Activated CD4-positive, alpha-beta T cell treated with anti-CD3 and anti-CD28 coated beads, Interleukin-2, amount 10 ng/mL, durations not matched to agents 24 days and 14 days (primary cell): ENCODE measurements around the gene COL23A1. TPM values are rescaled to one million over a fixed set of nuclear protein-coding genes. Genes with fewer than 3 reads are reported as not detected.
"Not testable (repeated sequence)": the region's sequence is repeated elsewhere in the genome, so short reads cannot be mapped to it uniquely, and the experiment has no call there.

Experiments
- DNase-seq: peaks from one replicate; pipeline ENCODE4 v3.0.0; 2022
- H3K27ac Mint-ChIP-seq: one replicate; pipeline ENCODE4 v1.8.0; 2022; ENCODE audit warnings: mild to moderate bottlenecking, mixed read lengths
- H3K27me3 Mint-ChIP-seq: one replicate; pipeline ENCODE4 v1.8.0; 2022; ENCODE audit warnings: mixed read lengths
- H3K36me3 Mint-ChIP-seq: one replicate; pipeline ENCODE4 v1.8.0; 2022; ENCODE audit warnings: low read depth, mild to moderate bottlenecking, mixed read lengths
- H3K4me1 Mint-ChIP-seq: one replicate; pipeline ENCODE4 v1.8.0; 2021; ENCODE audit warnings: mixed read lengths
- H3K4me3 Mint-ChIP-seq: one replicate; pipeline ENCODE4 v1.8.0; 2022; ENCODE audit warnings: mild to moderate bottlenecking, moderate library complexity, mixed read lengths
- H3K9me3 Mint-ChIP-seq: one replicate; pipeline ENCODE4 v1.8.0; 2021; ENCODE audit warnings: mixed read lengths
- intact Hi-C: fragments of 100-400 bp; cut with micrococcal nuclease; formaldehyde crosslinking; loops from one replicate; pipeline ENCODE4 v1.15.1; 2023
- total RNA-seq: library from RNA; stranded (reverse); gene quantifications from 2 replicates; pipeline ENCODE4 v1.2.3, GENCODE V29; 2022

Gene COL23A1
- total RNA-seq, 1 donor from 2014 or later, result 0.07 TPM

DNA sequence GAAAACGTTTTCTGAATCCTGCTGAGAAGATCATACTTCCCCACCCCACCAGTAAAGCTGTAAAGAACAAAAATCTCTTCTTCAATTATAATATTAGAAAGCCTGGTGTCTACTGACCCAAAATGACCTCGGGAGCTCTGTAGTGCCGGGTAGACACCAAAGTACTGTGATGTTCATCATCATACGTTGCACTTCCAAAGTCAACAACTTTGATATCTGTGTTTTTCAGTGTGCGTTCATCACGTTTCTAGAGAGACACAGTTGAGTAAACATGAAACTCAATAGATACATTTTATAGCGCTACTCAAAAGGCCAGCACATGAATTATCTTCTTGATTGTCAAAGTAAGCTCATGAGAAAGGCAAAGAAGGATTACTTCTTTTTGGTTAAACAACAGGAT lies 22.1 kb upstream of the COL23A1 start:
- H3K27ac Mint-ChIP-seq, result no peak overlapping the region
- no peak overlapping the region for H3K4me3 Mint-ChIP-seq
- intact Hi-C loops, result no loop called here

DNA sequence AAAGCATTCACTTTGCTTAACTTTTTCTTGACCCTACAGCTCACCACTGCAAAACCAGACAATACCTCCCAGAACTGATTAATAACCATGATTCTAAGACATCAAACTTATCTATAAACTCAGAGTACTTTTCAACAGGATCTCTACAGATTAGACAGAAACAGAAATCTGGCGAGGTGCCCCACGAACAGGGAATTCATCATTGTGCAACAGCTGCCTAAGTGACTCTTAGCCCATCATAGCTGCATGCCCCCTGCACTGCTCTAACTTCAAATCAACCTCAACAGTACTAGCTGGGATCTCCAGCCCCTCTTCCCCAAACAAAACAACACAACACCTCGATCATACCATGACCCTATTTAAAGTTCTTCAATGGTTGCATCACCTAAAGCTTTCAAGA lies 16.1 kb upstream of the COL23A1 start:
- no peak overlapping the region for H3K4me3 Mint-ChIP-seq
- H3K36me3 Mint-ChIP-seq, result peaks cover 73% of the 10 kb centered on the region
- intact Hi-C loops, result no loop called here
- no peak overlapping the region for H3K27ac Mint-ChIP-seq
- peak; percentile 34 for DNase-seq
- peaks cover 7% of the 10 kb centered on the region for H3K9me3 Mint-ChIP-seq
- H3K4me1 Mint-ChIP-seq, result peaks cover 2% of the 10 kb centered on the region
- H3K27me3 Mint-ChIP-seq, result no peaks in the 10 kb centered on the region

More for the DNA sequence above, 22.1 kb upstream of the COL23A1 start:
- Mint-ChIP-seq H3K9me3 (peaks cover 17% of the 10 kb centered on the region), H3K27me3 (no peaks in the 10 kb centered on the region), H3K36me3 (peaks cover 69% of the 10 kb centered on the region), H3K4me1 (peaks cover 11% of the 10 kb centered on the region)
- no peak for DNase-seq

DNA sequence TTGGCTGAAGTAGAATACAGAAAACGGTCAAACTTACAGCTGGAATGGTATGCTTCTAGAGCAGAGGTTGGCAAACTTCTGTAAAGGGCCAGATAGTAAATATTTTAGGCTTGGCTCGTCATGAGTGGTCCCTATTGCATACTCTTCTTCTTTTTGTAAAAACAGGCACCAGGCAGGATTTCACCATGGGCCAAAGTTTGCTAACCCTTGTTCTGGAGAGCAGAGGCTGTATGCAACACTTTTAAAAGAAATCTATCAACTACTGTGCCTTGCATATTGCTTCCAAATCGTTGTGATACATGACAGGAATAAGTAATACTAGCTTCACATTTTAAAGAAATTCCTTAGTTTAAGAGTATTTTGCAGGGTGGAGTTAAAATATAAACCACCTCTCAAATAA lies 15.6 kb upstream of the COL23A1 start:
- DNase-seq, result no peak
- H3K27ac Mint-ChIP-seq, result no peak overlapping the region
- H3K4me1 Mint-ChIP-seq, result peaks cover 2% of the 10 kb centered on the region
- intact Hi-C loops, result no loop called here
- no peaks in the 10 kb centered on the region for H3K27me3 Mint-ChIP-seq
- H3K9me3 Mint-ChIP-seq, result peaks cover 4% of the 10 kb centered on the region
- H3K36me3 Mint-ChIP-seq, result peaks cover 73% of the 10 kb centered on the region
- no peak overlapping the region for H3K4me3 Mint-ChIP-seq

DNA sequence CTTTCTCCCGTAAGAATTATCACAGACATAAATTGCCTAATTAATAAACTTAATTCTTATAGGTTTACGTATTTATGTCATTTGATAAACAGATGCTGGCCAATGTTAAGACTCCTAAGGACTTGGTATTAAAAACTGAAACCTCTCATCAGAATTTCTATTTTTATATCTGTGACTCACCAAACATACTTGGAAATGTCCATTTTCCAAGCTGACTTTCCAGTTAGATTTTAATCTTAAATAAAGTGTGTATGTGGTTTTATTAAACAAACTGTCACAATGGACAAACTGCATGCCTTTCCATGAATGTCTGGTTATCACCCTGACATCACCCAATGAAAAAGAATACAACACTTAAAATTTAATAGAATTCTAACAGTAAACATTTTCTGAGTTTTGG lies 12.6 kb upstream of the COL23A1 start:
- Mint-ChIP-seq H3K36me3 (peaks cover 74% of the 10 kb centered on the region), H3K27me3 (no peaks in the 10 kb centered on the region), H3K27ac (no peak overlapping the region), H3K9me3 (no peaks in the 10 kb centered on the region), H3K4me3 (no peak overlapping the region), H3K4me1 (no peaks in the 10 kb centered on the region)
- intact Hi-C loops, result no loop called here
- no peak for DNase-seq

DNA sequence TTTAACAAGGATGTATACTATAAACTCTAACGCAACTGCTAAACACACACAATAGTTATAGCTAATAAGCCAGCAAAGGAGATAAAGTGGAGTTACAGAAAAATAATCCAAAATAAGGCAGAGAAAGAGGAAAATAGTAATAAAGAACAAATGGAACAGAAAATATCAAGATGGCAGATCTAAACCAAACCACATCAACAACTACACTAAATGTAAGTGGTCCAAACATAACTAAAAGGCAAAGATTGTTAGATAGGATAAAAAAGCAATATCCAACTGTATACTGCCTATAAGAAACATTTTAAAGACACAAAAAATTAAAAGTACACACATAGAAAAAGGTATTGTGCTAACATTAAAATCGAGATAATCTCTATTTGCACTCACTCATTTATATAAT lies 5.6 kb upstream of the COL23A1 start:
- no peak for DNase-seq
- peaks cover 11% of the 10 kb centered on the region for H3K27me3 Mint-ChIP-seq
- intact Hi-C loops, result no loop called here
- peaks cover 52% of the 10 kb centered on the region for H3K36me3 Mint-ChIP-seq
- H3K4me1 Mint-ChIP-seq, result peaks cover 1% of the 10 kb centered on the region
- H3K27ac Mint-ChIP-seq, result no peak overlapping the region
- H3K4me3 Mint-ChIP-seq, result no peak overlapping the region
- peaks cover 13% of the 10 kb centered on the region for H3K9me3 Mint-ChIP-seq

DNA sequence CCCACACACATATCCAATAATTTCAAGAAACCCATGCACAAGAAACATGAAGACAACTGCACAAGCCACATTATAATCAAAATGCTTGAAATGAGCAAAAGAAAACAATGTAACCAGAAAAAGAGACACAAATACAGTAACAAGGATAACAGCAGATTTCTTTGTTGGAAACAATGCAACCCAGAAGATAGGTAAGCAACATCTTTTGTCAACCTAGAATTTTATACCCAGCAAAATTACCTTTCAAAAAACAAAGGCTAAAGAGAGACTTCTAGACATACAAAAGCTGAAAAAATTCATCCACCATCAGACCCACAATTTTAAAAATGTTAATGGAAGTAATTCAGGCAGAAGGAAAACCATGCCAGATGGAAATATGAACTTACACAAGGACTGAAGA lies 5.0 kb upstream of the COL23A1 start:
- peaks cover 13% of the 10 kb centered on the region for H3K27me3 Mint-ChIP-seq
- H3K4me3 Mint-ChIP-seq, result no peak overlapping the region
- H3K36me3 Mint-ChIP-seq, result peaks cover 48% of the 10 kb centered on the region
- no peak for DNase-seq
- no peak overlapping the region for H3K27ac Mint-ChIP-seq
- intact Hi-C loops, result no loop called here
- peaks cover 13% of the 10 kb centered on the region for H3K9me3 Mint-ChIP-seq
- H3K4me1 Mint-ChIP-seq, result peaks cover 3% of the 10 kb centered on the region

DNA sequence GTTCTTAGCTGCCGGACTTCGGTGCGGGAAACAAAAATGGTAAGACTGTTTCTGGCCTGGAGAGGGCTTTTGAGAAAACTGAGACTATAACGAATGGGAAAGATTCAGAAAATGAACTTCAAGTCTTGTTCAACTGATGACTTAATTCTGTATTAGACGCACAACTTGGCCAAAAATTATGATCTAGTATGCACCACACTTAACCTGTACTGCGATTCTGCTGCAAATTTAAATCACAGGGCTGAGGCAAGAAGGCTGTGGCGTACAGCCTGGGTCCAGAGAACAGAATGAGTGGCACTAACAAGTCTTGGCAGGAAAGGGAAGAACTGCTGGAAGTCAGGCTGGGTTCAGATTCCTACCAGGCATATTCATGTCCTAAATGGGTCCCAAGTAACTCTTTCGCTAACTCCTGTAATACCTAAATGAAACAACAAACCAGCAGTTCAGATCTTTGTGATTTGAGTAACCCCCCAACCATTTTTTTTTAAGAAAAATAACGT lies 781 bp upstream of the COL23A1 start:
- peak overlapping the region; percentile 73 for H3K4me3 Mint-ChIP-seq
- H3K36me3 Mint-ChIP-seq, result peaks cover 22% of the 10 kb centered on the region
- DNase-seq, result no peak
- peaks cover 47% of the 10 kb centered on the region for H3K27me3 Mint-ChIP-seq
- intact Hi-C loops, result loop anchor here (1.0 kb wide), 1 partner anchor 35 kb away; no protein-coding TSS in a partner anchor
- H3K9me3 Mint-ChIP-seq, result peaks cover 13% of the 10 kb centered on the region
- no peak overlapping the region for H3K27ac Mint-ChIP-seq
- H3K4me1 Mint-ChIP-seq, result peaks cover 3% of the 10 kb centered on the region

DNA sequence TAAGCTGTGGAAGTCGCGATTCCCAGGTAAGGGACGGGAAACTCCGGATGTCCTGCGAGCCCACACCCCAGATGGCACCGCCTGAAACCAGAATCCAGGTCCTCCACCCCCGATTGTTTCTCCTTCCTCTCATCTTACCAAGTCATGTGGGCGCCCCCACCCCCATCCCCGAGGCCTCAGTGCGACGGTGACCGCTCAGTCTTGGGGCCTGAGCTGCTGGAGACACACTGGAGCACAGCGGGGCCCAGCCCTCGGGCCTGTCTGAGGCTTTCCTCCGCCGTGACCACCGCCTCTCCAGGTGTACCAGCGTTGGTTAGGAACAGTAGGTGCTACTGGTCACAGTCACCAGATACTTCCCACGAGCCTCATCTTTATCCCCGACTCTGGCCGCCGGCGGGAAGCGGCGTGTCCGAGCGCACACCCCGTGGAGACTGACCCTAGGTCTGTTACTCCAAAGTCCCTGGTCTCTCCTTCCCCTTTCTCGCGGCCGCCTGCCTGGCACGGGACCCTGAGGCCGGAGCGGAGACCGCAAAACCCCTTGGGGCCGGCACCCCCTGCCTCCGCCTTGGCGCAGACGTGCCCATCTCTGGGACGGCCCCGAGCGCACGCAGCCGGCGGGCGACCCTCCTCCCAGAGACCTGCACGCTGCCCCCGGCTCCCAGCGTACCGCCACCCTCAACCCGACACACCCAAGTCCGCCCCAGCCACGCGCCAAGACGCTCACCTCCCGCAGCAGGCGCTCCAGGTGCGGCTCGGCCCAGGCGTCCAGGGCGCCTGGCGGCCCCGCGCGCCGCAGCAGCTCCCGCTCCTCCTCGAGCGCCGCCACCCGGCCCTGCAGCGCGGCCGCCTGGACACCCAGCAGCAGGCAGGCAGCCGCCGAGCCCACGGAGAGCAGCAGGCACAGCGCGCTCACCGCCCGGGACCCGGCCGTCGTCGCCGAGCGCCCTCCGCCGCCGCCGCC lies 733 bp downstream of the COL23A1 start:
- H3K36me3 Mint-ChIP-seq, result peaks cover 10% of the 10 kb centered on the region
- peaks cover 51% of the 10 kb centered on the region for H3K27me3 Mint-ChIP-seq
- H3K27ac Mint-ChIP-seq, result no peak overlapping the region
- peaks cover 3% of the 10 kb centered on the region for H3K4me1 Mint-ChIP-seq
- intact Hi-C loops, result loop anchor here (1.0 kb wide), 1 partner anchor 37 kb away; no protein-coding TSS in a partner anchor
- H3K9me3 Mint-ChIP-seq, result peaks cover 7% of the 10 kb centered on the region
- peak overlapping the region; percentile 35 for H3K4me3 Mint-ChIP-seq
- DNase-seq, result peak; percentile 46

DNA sequence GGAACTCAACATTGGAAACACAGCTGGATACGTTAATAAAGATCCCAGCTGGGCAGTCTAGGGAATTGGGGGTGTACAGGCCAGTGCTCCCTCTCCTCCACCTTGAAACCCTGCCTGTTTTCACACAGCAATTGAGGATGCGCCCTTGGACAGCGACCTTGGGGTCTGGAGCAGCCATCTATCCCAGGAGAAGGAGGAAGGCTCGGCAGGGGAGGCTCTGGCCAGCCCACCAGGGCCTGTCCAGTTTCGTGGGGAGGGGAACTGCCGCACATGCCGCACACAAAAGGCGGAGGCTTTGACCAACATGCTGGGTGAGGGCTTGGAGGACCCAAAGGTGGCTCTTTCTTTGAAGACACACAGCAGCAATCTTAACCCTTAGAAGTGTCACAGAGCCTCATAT lies 1.4 kb downstream of the COL23A1 start:
- Mint-ChIP-seq H3K27ac (no peak overlapping the region), H3K36me3 (peaks cover 3% of the 10 kb centered on the region), H3K27me3 (peaks cover 51% of the 10 kb centered on the region), H3K4me1 (peaks cover 3% of the 10 kb centered on the region), H3K9me3 (peaks cover under 1% of the 10 kb centered on the region), H3K4me3 (peak overlapping the region; percentile 6)
- intact Hi-C loops, result no loop called here
- DNase-seq, result peak; percentile 28

DNA sequence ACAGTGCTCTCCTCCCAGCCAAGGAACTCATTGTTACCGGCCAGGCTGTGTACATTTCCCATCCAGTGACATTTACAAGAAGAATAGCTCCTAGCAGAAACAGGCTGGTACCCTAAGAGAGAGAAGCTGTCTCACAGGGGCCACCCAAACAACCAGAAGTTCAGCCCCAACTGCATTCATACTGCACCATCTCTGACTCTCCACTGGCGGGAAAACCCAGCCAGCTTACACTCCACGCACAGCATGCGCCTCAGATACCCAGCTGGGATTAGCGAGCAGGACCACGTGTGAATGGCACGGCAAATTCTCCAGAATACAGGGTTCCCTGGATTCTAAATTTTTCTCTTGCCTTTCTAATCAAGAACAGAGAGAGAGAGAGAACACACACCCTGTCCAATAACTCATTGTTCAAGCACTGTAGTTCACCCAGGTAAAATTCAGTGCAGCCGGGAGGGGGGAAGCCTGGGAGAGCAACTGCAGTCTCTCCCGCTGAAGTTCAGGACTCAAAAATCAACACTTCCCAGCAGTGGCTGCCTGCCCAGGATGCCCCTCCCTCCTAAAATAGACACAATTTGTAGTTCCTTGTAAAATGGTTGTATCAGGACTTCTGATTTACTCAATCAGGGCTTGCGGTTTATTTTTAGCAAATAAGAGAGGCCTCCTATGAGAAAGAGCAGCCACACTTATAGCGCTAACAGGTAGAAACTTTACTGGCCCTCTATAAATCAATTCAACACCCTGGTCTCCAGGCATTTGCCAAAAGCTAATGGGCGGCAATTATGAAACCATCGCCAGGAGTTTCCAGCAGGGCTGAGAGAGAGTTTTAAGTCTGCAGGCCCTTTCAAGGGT lies 2.2 kb downstream of the COL23A1 start:
- no peak overlapping the region for H3K4me3 Mint-ChIP-seq
- peaks cover 51% of the 10 kb centered on the region for H3K27me3 Mint-ChIP-seq
- intact Hi-C loops, result no loop called here
- peaks cover 3% of the 10 kb centered on the region for H3K4me1 Mint-ChIP-seq
- peaks cover 1% of the 10 kb centered on the region for H3K36me3 Mint-ChIP-seq
- no peak overlapping the region for H3K27ac Mint-ChIP-seq
- H3K9me3 Mint-ChIP-seq, result no peaks in the 10 kb centered on the region
- DNase-seq, result no peak

DNA sequence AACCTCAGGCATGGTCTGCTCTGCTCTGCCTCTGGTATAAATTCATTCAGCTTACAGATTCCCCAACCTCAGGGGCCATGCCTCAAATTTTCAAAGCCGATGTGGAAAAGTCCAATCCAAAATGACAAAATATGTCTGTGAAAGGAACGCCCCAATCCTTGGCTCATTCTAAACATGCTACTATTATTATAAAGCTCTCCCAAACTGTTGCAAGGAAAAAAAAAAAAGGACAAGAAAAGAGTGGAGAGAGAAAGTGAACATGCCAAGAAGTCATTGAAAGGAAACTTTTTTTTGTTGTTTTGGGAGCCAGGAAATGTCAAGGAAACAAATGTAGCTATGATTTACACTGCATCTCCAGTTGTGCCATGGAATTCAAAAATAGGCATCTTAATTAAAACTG lies 3.8 kb downstream of the COL23A1 start:
- H3K4me3 Mint-ChIP-seq, result no peak overlapping the region
- peaks cover 3% of the 10 kb centered on the region for H3K4me1 Mint-ChIP-seq
- no peaks in the 10 kb centered on the region for H3K36me3 Mint-ChIP-seq
- H3K27ac Mint-ChIP-seq, result no peak overlapping the region
- H3K27me3 Mint-ChIP-seq, result peaks cover 44% of the 10 kb centered on the region
- H3K9me3 Mint-ChIP-seq, result no peaks in the 10 kb centered on the region
- intact Hi-C loops, result no loop called here
- no peak for DNase-seq

DNA sequence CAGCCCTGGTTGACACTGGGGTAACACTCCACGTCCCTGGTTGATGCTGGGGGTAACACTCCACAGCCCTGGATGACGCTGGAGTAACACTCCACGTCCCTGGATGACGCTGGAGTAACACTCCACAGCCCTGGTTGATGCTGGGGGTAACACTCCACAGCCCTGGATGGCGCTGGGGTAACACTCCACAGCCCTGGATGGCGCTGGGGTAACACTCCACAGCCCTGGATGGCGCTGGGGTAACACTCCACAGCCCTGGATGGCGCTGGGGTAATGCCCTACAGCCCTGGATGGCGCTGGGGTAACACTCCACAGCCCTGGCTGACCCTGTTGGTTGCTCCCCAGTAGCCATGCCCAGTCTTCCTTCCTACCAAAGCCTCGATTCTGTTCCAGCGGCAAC lies 4.8 kb downstream of the COL23A1 start:
- H3K9me3 Mint-ChIP-seq, H3K27ac Mint-ChIP-seq, H3K4me1 Mint-ChIP-seq, H3K4me3 Mint-ChIP-seq, intact Hi-C loops, H3K36me3 Mint-ChIP-seq: not testable (repeated sequence)
- DNase-seq, result peak; percentile 69
- peaks cover 37% of the 10 kb centered on the region for H3K27me3 Mint-ChIP-seq

DNA sequence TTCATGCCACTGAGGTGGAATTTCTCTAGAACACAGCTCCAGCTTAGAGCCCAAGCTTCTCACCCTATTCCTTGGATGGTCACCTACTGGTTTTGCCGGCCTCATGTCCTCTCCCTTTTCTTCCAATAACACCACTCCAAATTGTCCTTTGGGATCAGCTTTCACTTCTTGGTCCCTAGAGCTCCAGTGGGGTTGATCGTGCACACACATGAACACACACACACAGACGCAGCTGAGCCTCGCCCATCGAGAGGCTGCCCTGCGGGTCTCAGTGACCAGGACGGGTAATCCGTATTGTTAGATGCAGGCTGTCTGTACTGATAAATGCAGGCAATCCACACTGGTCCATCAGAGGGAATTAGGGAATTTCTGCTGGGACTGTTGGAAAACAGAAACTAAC lies 6.9 kb downstream of the COL23A1 start:
- intact Hi-C loops, result no loop called here
- peaks cover 27% of the 10 kb centered on the region for H3K27me3 Mint-ChIP-seq
- H3K36me3 Mint-ChIP-seq, result no peaks in the 10 kb centered on the region
- no peaks in the 10 kb centered on the region for H3K9me3 Mint-ChIP-seq
- DNase-seq, result no peak
- H3K4me3 Mint-ChIP-seq, result no peak overlapping the region
- no peaks in the 10 kb centered on the region for H3K4me1 Mint-ChIP-seq
- no peak overlapping the region for H3K27ac Mint-ChIP-seq

DNA sequence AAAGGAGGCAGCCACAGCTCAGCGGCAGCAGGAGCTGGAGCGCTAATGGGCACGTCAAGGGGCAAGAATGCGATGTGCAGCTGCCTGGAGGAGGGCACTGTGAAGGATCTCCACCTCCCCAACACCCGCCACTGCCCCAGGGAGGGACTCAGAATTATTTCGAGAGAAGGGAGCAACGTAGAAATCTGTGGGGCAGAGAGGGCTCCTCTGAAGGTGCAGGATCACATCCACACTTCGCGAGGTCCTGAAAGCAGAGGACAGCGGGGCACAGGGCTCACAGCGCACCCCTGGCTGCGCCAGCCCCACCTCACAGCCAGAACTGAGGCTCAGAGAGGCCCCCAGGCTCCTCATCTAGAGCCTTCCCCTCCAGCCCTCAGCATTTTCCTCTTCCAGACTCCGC lies 7.9 kb downstream of the COL23A1 start:
- Mint-ChIP-seq H3K4me1 (no peaks in the 10 kb centered on the region), H3K36me3 (no peaks in the 10 kb centered on the region), H3K9me3 (no peaks in the 10 kb centered on the region), H3K27me3 (peaks cover 21% of the 10 kb centered on the region), H3K4me3 (no peak overlapping the region), H3K27ac (no peak overlapping the region)
- DNase-seq, result no peak
- intact Hi-C loops, result no loop called here
